HCT116 (cell line): ENCODE data around the gene IL1RAPL1.

ENCODE experiments used
- ATF3 ChIP-seq: IDR thresholded peaks from 2 replicates; pipeline ENCODE4 v1.6.1; 2012
- CBX3 ChIP-seq: IDR thresholded peaks from 2 replicates; pipeline ENCODE4 v1.6.1; 2012; ENCODE audit warnings: low read depth
- EGR1 ChIP-seq: IDR thresholded peaks from 2 replicates; pipeline ENCODE4 v1.6.1; 2012; ENCODE audit warnings: low read depth
- EZH2 ChIP-seq: fragments of 200-600 bp; sonication (generic); IDR thresholded peaks from 2 replicates; pipeline ENCODE4 v1.6.1; 2017; ENCODE audit warnings: antibody characterized with exemption, mixed run types
- EZH2phosphoT487 ChIP-seq: fragments of 200-600 bp; IDR thresholded peaks from 2 replicates; pipeline ENCODE4 v1.6.1; 2018; ENCODE audit warnings: antibody characterized with exemption, borderline replicate concordance
- JUND ChIP-seq: IDR thresholded peaks from 2 replicates; pipeline ENCODE4 v1.6.1; 2012
- POLR2A ChIP-seq: IDR thresholded peaks from 2 replicates; pipeline ENCODE4 v1.7.0; 2011; ENCODE audit warnings: borderline replicate concordance; ENCODE audit not compliant: insufficient read depth, insufficient read length; ENCODE audit errors: extremely low read depth
- REST ChIP-seq: IDR thresholded peaks from 2 replicates; pipeline ENCODE4 v1.6.1; 2012; ENCODE audit warnings: low read depth
- TCF7L2 ChIP-seq: IDR thresholded peaks from 2 replicates; pipeline ENCODE4 v1.7.0; 2011; ENCODE audit warnings: borderline replicate concordance, inconsistent platforms; ENCODE audit not compliant: insufficient read depth, insufficient read length; ENCODE audit errors: extremely low read depth
- YY1 ChIP-seq: IDR thresholded peaks from 2 replicates; pipeline ENCODE4 v1.6.1; 2011; ENCODE audit warnings: low read length, low read depth, moderate library complexity, mild to moderate bottlenecking; ENCODE audit not compliant: insufficient replicate concordance; ENCODE audit errors: extremely low read depth
- ZNF274 ChIP-seq: fragments of 200-500 bp; sonication (Bioruptor generic); IDR thresholded peaks from 2 replicates; pipeline ENCODE4 v1.6.1; 2014; ENCODE audit warnings: mild to moderate bottlenecking, low read depth, low read length, inconsistent platforms
- TF ChIP-seq, protein P1 (sequence below), 3 experiments: fragments of 200-600 bp in 1 of 3; sonication (generic) in 1 of 3; IDR thresholded peaks in 2 of 3; conservative IDR thresholded peaks in 1 of 3; 2 replicates each; pipeline ENCODE4 v1.5.1; 2012 to 2017; ENCODE audit warnings: low read depth in 2 of 3, low read length in 2 of 3, antibody characterized with exemption in 1 of 3, borderline replicate concordance in 1 of 3, control low read depth in 1 of 3, mild to moderate bottlenecking in 1 of 3, mixed read lengths in 1 of 3, mixed run types in 1 of 3, moderate library complexity in 1 of 3; ENCODE audit not compliant: insufficient read depth in 1 of 3
- TF ChIP-seq, protein P2 (sequence below): IDR thresholded peaks from 2 replicates; pipeline ENCODE4 v1.6.1; 2011; ENCODE audit warnings: mild to moderate bottlenecking, low read length, moderate library complexity; ENCODE audit not compliant: insufficient replicate concordance; ENCODE audit errors: extremely low read depth

- TF ChIP-seq EZH2 (no peak), TCF7L2 (no peak), EGR1 (no peak), POLR2A (no peak), ZNF274 (no peak), YY1 (no peak), REST (no peak), ATF3 (no peak), EZH2phosphoT487 (no peak), CBX3 (no peak), JUND (no peak)
- TF ChIP-seq, protein P1, sequence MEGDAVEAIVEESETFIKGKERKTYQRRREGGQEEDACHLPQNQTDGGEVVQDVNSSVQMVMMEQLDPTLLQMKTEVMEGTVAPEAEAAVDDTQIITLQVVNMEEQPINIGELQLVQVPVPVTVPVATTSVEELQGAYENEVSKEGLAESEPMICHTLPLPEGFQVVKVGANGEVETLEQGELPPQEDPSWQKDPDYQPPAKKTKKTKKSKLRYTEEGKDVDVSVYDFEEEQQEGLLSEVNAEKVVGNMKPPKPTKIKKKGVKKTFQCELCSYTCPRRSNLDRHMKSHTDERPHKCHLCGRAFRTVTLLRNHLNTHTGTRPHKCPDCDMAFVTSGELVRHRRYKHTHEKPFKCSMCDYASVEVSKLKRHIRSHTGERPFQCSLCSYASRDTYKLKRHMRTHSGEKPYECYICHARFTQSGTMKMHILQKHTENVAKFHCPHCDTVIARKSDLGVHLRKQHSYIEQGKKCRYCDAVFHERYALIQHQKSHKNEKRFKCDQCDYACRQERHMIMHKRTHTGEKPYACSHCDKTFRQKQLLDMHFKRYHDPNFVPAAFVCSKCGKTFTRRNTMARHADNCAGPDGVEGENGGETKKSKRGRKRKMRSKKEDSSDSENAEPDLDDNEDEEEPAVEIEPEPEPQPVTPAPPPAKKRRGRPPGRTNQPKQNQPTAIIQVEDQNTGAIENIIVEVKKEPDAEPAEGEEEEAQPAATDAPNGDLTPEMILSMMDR (IDR thresholded peaks at IDR 0.05 in 2 of 3, conservative IDR thresholded peaks at IDR 0.05 in 1 of 3; ENCODE audit: borderline replicate concordance in 1 of 3, insufficient read depth in 1 of 3, low read depth in 2 of 3, low read length in 2 of 3) = no peak
- TF ChIP-seq, protein P2, sequence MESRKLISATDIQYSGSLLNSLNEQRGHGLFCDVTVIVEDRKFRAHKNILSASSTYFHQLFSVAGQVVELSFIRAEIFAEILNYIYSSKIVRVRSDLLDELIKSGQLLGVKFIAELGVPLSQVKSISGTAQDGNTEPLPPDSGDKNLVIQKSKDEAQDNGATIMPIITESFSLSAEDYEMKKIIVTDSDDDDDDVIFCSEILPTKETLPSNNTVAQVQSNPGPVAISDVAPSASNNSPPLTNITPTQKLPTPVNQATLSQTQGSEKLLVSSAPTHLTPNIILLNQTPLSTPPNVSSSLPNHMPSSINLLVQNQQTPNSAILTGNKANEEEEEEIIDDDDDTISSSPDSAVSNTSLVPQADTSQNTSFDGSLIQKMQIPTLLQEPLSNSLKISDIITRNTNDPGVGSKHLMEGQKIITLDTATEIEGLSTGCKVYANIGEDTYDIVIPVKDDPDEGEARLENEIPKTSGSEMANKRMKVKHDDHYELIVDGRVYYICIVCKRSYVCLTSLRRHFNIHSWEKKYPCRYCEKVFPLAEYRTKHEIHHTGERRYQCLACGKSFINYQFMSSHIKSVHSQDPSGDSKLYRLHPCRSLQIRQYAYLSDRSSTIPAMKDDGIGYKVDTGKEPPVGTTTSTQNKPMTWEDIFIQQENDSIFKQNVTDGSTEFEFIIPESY = no peak
Observed at GRCh38 chrX:29941287-29941686, 1354.0 kb downstream of the IL1RAPL1 start.
